ENCODE measurements around the gene RGS13. TPM values are rescaled to one million over a fixed set of nuclear protein-coding genes. Genes with fewer than 3 reads are reported as not detected.

The RGS13 gene
- polyA plus RNA-seq, 6 donors from 2014 or later: 0.07 TPM; not detected in 5

GRCh38 chr1:192631749-192632148 is 4.2 kb upstream of the RGS13 start:
- no peak overlapping the region for H3K4me3 Mint-ChIP-seq

GRCh38 chr1:192632188-192632587 is 3.8 kb upstream of the RGS13 start:
- H3K36me3 Mint-ChIP-seq: no peaks in the 10 kb centered on the region
- H3K27me3 Mint-ChIP-seq: peaks cover 64 to 76% (median 73%) of the 10 kb centered on the region in 3 donors
- no peak for ATAC-seq (ENCODE audit: low read depth in 2 of 2)
- H3K4me1 Mint-ChIP-seq: no peaks in the 10 kb centered on the region
- no peak overlapping the region for H3K4me3 Mint-ChIP-seq
- no peak overlapping the region for H3K27ac Mint-ChIP-seq
- H3K9me3 Mint-ChIP-seq: no peaks in the 10 kb centered on the region
- DNase-seq: no peak

More at GRCh38 chr1:192631749-192632148, 4.2 kb upstream of the RGS13 start:
- Mint-ChIP-seq H3K27me3 (peaks cover 66 to 76% (median 73%) of the 10 kb centered on the region in 3 donors), H3K36me3 (no peaks in the 10 kb centered on the region), H3K27ac (no peak overlapping the region), H3K9me3 (no peaks in the 10 kb centered on the region), H3K4me1 (peaks cover 3 to 4% (median 4%) of the 10 kb centered on the region in 3 donors)
- ATAC-seq (ENCODE audit: low read depth in 2 of 2): no peak
- DNase-seq: no peak

- DNase-seq (no peak), ATAC-seq (ENCODE audit: low read depth in 2 of 2) (no peak)
- H3K4me3 Mint-ChIP-seq: no peak overlapping the region
- peaks cover 62 to 74% (median 71%) of the 10 kb centered on the region in 3 donors for H3K27me3 Mint-ChIP-seq
- peak overlapping the region in 1 of 6 donors; percentile 6 for H3K27ac Mint-ChIP-seq
- H3K9me3 Mint-ChIP-seq: no peaks in the 10 kb centered on the region
- no peaks in the 10 kb centered on the region for H3K36me3 Mint-ChIP-seq
- H3K4me1 Mint-ChIP-seq: no peaks in the 10 kb centered on the region
Measured at GRCh38 chr1:192632641-192633532, 3.1 kb upstream of the RGS13 start.

GRCh38 chr1:192633533-192634253 is 2.3 kb upstream of the RGS13 start:
- Mint-ChIP-seq H3K27ac (peak overlapping the region in 1 of 6 donors; percentile 6), H3K4me1 (no peaks in the 10 kb centered on the region), H3K9me3 (no peaks in the 10 kb centered on the region), H3K27me3 (peaks cover 60 to 66% (median 63%) of the 10 kb centered on the region in 3 donors), H3K36me3 (no peaks in the 10 kb centered on the region), H3K4me3 (no peak overlapping the region)
- ATAC-seq (ENCODE audit: low read depth in 2 of 2) (no peak), DNase-seq (no peak)

GRCh38 chr1:192635041-192635440 is 906 bp upstream of the RGS13 start:
- no peak for ATAC-seq (ENCODE audit: low read depth in 2 of 2)
- no peak overlapping the region for H3K27ac Mint-ChIP-seq

GRCh38 chr1:192639607-192640368 is 3.8 kb downstream of the RGS13 start:
- ATAC-seq (ENCODE audit: low read depth in 2 of 2): peak; percentile 58 to 61
- H3K27ac Mint-ChIP-seq: no peak overlapping the region
- H3K4me3 Mint-ChIP-seq: no peak overlapping the region
- H3K9me3 Mint-ChIP-seq: no peaks in the 10 kb centered on the region
- H3K4me1 Mint-ChIP-seq: peaks cover 4 to 10% (median 9%) of the 10 kb centered on the region in 3 donors
- peaks cover 27 to 45% (median 32%) of the 10 kb centered on the region in 3 donors for H3K27me3 Mint-ChIP-seq
- no peaks in the 10 kb centered on the region for H3K36me3 Mint-ChIP-seq
- DNase-seq: no peak

More at GRCh38 chr1:192635041-192635440, 906 bp upstream of the RGS13 start:
- peaks cover 4 to 10% (median 9%) of the 10 kb centered on the region in 3 donors for H3K4me1 Mint-ChIP-seq
- H3K9me3 Mint-ChIP-seq: no peaks in the 10 kb centered on the region
- H3K36me3 Mint-ChIP-seq: no peaks in the 10 kb centered on the region
- peaks cover 59 to 64% (median 62%) of the 10 kb centered on the region in 3 donors for H3K27me3 Mint-ChIP-seq
- no peak overlapping the region for H3K4me3 Mint-ChIP-seq
- DNase-seq: no peak

GRCh38 chr1:192652159-192652558 is 16.2 kb downstream of the RGS13 start:
- Mint-ChIP-seq H3K27ac (no peak overlapping the region), H3K9me3 (peaks cover 0 to 4% (median 0%) of the 10 kb centered on the region in 7 donors), H3K36me3 (no peaks in the 10 kb centered on the region), H3K4me3 (no peak overlapping the region), H3K27me3 (peaks cover 12 to 45% (median 23%) of the 10 kb centered on the region in 3 donors), H3K4me1 (no peaks in the 10 kb centered on the region)
- DNase-seq: no peak
- ATAC-seq (ENCODE audit: low read depth in 2 of 2): no peak

- Mint-ChIP-seq H3K4me1 (no peaks in the 10 kb centered on the region), H3K9me3 (no peaks in the 10 kb centered on the region), H3K4me3 (no peak overlapping the region), H3K36me3 (no peaks in the 10 kb centered on the region), H3K27me3 (peaks cover 10 to 48% (median 13%) of the 10 kb centered on the region in 3 donors), H3K27ac (no peak overlapping the region)
- no peak for ATAC-seq (ENCODE audit: low read depth in 2 of 2)
- DNase-seq: no peak
Measured at GRCh38 chr1:192654120-192654519, 18.2 kb downstream of the RGS13 start.

GRCh38 chr1:192654591-192655251 is 18.8 kb downstream of the RGS13 start:
- Mint-ChIP-seq H3K4me1 (no peaks in the 10 kb centered on the region), H3K36me3 (no peaks in the 10 kb centered on the region)
- DNase-seq: no peak

GRCh38 chr1:192657760-192658159 is 21.8 kb downstream of the RGS13 start:
- ATAC-seq (ENCODE audit: low read depth in 2 of 2): no peak
- Mint-ChIP-seq H3K36me3 (no peaks in the 10 kb centered on the region), H3K27me3 (peaks cover 0 to 33% (median 26%) of the 10 kb centered on the region in 3 donors), H3K4me1 (no peaks in the 10 kb centered on the region), H3K27ac (no peak overlapping the region), H3K9me3 (peaks cover 0 to 5% (median 0%) of the 10 kb centered on the region in 7 donors), H3K4me3 (no peak overlapping the region)
- DNase-seq: no peak

More at GRCh38 chr1:192654591-192655251, 18.8 kb downstream of the RGS13 start:
- H3K9me3 Mint-ChIP-seq: no peaks in the 10 kb centered on the region
- no peak overlapping the region for H3K27ac Mint-ChIP-seq
- H3K4me3 Mint-ChIP-seq: no peak overlapping the region
- peaks cover 4 to 42% (median 13%) of the 10 kb centered on the region in 3 donors for H3K27me3 Mint-ChIP-seq
- no peak for ATAC-seq (ENCODE audit: low read depth in 2 of 2)

- H3K27ac Mint-ChIP-seq: no peak overlapping the region
- DNase-seq: no peak
- no peaks in the 10 kb centered on the region for H3K4me1 Mint-ChIP-seq
- peaks cover 0 to 33% (median 26%) of the 10 kb centered on the region in 3 donors for H3K27me3 Mint-ChIP-seq
- H3K9me3 Mint-ChIP-seq: peaks cover 0 to 8% (median 0%) of the 10 kb centered on the region in 7 donors
- no peak overlapping the region for H3K4me3 Mint-ChIP-seq
- H3K36me3 Mint-ChIP-seq: no peaks in the 10 kb centered on the region
- no peak for ATAC-seq (ENCODE audit: low read depth in 2 of 2)
Measured at GRCh38 chr1:192658255-192658654, 22.3 kb downstream of the RGS13 start.

- Mint-ChIP-seq H3K4me1 (no peaks in the 10 kb centered on the region), H3K36me3 (no peaks in the 10 kb centered on the region), H3K27me3 (peaks cover 0 to 37% (median 25%) of the 10 kb centered on the region in 3 donors), H3K9me3 (peaks cover 0 to 10% (median 0%) of the 10 kb centered on the region in 7 donors), H3K4me3 (no peak overlapping the region), H3K27ac (no peak overlapping the region)
- DNase-seq (no peak), ATAC-seq (ENCODE audit: low read depth in 2 of 2) (no peak)
Measured at GRCh38 chr1:192660613-192661012, 24.7 kb downstream of the RGS13 start.
